ENCODE data around the gene VRK2.

Gene VRK2

GRCh38 chr2:58046585-58047372 is at the start of gene VRK2:
TSS of gene VRK2 (plus strand) at chr2:58046806. CDS start at chr2:58048832, 2,026 bp downstream.
- DNase-seq: peak; percentile 93

GRCh38 chr2:58006256-58006951 is 40.2 kb upstream of the VRK2 start:
- no peak for DNase-seq

GRCh38 chr2:58006952-58007284 is 39.7 kb upstream of the VRK2 start:
- DNase-seq: no peak

GRCh38 chr2:58010599-58010998 is 36.0 kb upstream of the VRK2 start:
- DNase-seq: no peak

GRCh38 chr2:58019229-58019628 is 27.4 kb upstream of the VRK2 start:
- DNase-seq: no peak

GRCh38 chr2:58025150-58025933 is 21.3 kb upstream of the VRK2 start:
- DNase-seq: no peak

- no peak for DNase-seq
Measured at GRCh38 chr2:58027029-58027428, 19.6 kb upstream of the VRK2 start.

GRCh38 chr2:58030771-58031170 is 15.8 kb upstream of the VRK2 start:
- no peak for DNase-seq

- DNase-seq: no peak
Measured at GRCh38 chr2:58032016-58032763, 14.4 kb upstream of the VRK2 start.

- DNase-seq: no peak
Measured at GRCh38 chr2:58032764-58033080, 13.9 kb upstream of the VRK2 start.

GRCh38 chr2:58033530-58033929 is 13.1 kb upstream of the VRK2 start:
- DNase-seq: no peak

- no peak for DNase-seq
Measured at GRCh38 chr2:58035352-58035751, 11.3 kb upstream of the VRK2 start.

GRCh38 chr2:58039170-58039611 is 7.4 kb upstream of the VRK2 start:
- no peak for DNase-seq

- peak; percentile 76 for DNase-seq
Measured at GRCh38 chr2:58042486-58042970, 4.1 kb upstream of the VRK2 start.

- no peak for DNase-seq
Measured at GRCh38 chr2:58044145-58044544, 2.5 kb upstream of the VRK2 start.

GRCh38 chr2:58045580-58046334 is 849 bp upstream of the VRK2 start:
- no peak for DNase-seq

- DNase-seq: no peak
Measured at GRCh38 chr2:58046335-58046584, 346 bp upstream of the VRK2 start.

GRCh38 chr2:58047373-58047935 is 848 bp downstream of the VRK2 start:
- peak; percentile 56 for DNase-seq

GRCh38 chr2:58047961-58048360 is 1.4 kb downstream of the VRK2 start:
- no peak for DNase-seq

- no peak for DNase-seq
Measured at GRCh38 chr2:58051445-58051844, 4.8 kb downstream of the VRK2 start.

- peak; percentile 13 for DNase-seq
Measured at GRCh38 chr2:58052978-58053377, 6.4 kb downstream of the VRK2 start.

- no peak for DNase-seq
Measured at GRCh38 chr2:58054264-58054663, 7.7 kb downstream of the VRK2 start.

Data from NCI-H2227 treated with DMSO at 0.1 percent for 48 hours (cell line).